PFSK-1 (cell line): ENCODE data around the gene SCAMP5.
A peak's percentile ranks its signal among the peaks of the same experiment; 100 is the strongest.

Experiments used
- FOXP2 ChIP-seq: optimal IDR thresholded peaks from 2 replicates; pipeline ENCODE3; 2011; ENCODE audit warnings: borderline replicate concordance, control low read depth, inconsistent platforms; ENCODE audit not compliant: insufficient read depth; ENCODE audit errors: extremely low read length, extremely low read depth
- POLR2AphosphoS5 ChIP-seq: IDR thresholded peaks from 2 replicates; pipeline ENCODE4 v1.6.1; 2012; ENCODE audit warnings: low read depth, mild to moderate bottlenecking, control low read depth, low read length, moderate library complexity
- REST ChIP-seq, 2 experiments: IDR thresholded peaks; 2 replicates each; pipeline versions ENCODE4 v1.6.1 to v1.8.0; 2011 to 2012; ENCODE audit warnings: low read depth in 2 of 2, low read length in 2 of 2, control low read depth in 1 of 2, inconsistent platforms in 1 of 2, mild to moderate bottlenecking in 1 of 2, moderate library complexity in 1 of 2; ENCODE audit not compliant: insufficient read depth in 1 of 2
- SIN3A ChIP-seq: IDR thresholded peaks from 2 replicates; pipeline ENCODE4 v1.6.1; 2012; ENCODE audit warnings: mild to moderate bottlenecking, low read length, moderate library complexity, borderline replicate concordance; ENCODE audit not compliant: insufficient read depth
- TAF1 ChIP-seq: IDR thresholded peaks from 2 replicates; pipeline ENCODE4 v1.6.1; 2012; ENCODE audit warnings: low read length, control low read depth, borderline replicate concordance; ENCODE audit not compliant: insufficient read depth

The SCAMP5 gene

DNA sequence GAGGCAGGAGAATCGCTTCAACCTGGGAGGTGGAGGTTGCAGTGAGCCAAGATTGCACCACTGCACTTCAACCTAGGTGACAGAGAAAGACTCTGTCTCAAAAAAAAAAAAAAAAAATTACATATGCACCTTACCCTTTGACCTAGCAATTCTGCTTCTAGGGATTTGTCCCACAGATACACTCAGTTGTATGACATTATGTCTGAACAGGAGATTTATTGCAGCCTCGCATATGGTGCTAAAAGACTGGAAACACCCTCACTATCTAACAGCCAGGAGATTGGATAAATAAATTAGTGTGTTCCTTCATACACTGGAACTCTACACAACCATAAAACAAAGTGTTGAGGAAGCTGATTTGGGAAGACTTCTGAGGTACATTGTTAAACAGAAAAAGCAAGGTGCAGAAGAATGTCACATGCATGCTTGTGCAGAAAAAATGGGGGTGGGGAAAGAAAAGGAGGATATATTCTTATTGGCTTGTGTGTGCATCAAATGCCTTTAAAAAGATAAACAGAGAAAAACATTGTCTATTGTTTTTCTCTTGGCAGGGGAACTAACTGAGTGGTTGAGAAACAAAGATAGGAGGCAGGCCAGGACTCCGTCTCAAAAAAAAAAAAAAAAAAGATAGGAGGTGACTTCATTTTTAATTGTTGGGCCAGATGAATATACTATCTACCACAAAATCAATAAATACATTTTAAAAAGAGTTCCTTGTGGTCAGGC lies 59.0 kb downstream of the SCAMP5 start:
- TF ChIP-seq TAF1 (no peak), FOXP2 (no peak), SIN3A (no peak), REST (IDR thresholded peaks at IDR 0.05; ENCODE audit: insufficient read depth in 1 of 2, low read depth in 2 of 2, low read length in 2 of 2) (no peak), POLR2AphosphoS5 (no peak)

DNA sequence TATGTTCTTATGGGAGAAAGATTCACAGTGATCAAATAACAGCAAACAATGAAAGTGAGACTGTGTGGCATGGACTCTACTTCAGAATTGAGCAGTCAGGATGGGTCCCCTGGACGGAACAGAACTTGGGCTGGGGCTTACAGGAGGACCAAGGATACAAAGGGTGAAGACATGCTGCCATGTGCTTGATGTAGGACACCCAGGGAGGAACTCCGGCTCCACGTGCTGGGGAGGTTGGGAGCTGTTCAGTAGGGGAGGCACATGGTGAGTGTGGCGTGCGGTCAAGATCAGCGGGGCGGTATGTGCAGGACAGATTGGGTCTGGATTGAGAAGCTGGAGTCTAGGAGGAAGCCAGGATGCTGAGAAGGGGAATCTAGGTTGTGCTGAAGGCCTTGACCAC lies 60.7 kb downstream of the SCAMP5 start:
- TF ChIP-seq POLR2AphosphoS5 (no peak), SIN3A (no peak), FOXP2 (no peak), TAF1 (no peak), REST (IDR thresholded peaks at IDR 0.05; ENCODE audit: insufficient read depth in 1 of 2, low read depth in 2 of 2, low read length in 2 of 2) (no peak)

DNA sequence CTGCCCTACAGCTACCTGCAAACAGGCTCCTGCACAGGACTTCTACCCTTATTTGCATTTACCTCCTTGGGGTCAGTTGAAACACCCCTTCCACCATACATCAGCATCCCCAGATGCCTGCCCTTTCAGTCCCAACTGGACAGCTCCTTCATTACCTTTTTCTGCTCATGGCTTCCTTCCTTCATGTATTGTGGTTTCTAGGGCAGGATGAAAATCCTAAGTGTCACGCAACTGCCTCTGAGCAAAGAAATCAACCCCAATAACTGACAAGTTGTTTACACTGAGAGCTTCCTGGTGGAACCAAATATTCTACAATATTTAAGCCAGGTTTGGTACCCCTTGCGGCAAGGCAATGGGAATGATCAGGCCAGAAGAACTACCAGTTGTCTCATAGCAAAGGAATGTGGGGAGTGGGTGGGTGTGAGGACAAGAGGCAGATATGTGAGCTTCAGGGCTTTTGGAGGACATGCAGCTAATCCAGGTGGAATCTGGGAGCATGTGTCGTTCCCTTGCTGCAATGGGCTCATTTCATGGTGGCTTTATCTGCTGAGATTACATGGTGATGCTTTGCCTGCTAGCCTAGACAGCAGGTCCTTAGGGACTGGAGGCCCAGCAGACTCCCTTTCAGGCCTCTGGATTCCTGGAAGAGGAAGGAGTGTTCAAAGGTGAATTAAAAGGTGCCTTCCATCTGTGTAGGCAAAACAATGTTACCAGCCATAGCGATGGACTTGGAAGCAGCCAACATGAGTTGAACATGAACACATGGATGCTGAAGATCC lies 63.0 kb downstream of the SCAMP5 start:
- no peak for TF ChIP-seq SIN3A
- TF ChIP-seq POLR2AphosphoS5: no peak
- TF ChIP-seq FOXP2: no peak
- 0 out of 4 replicates have a peak, but pooled peaks of 1 of the 2 experiments have one; percentile 61 for TF ChIP-seq REST (IDR thresholded peaks at IDR 0.05; ENCODE audit: insufficient read depth in 1 of 2, low read depth in 2 of 2, low read length in 2 of 2)
- TF ChIP-seq TAF1: no peak

DNA sequence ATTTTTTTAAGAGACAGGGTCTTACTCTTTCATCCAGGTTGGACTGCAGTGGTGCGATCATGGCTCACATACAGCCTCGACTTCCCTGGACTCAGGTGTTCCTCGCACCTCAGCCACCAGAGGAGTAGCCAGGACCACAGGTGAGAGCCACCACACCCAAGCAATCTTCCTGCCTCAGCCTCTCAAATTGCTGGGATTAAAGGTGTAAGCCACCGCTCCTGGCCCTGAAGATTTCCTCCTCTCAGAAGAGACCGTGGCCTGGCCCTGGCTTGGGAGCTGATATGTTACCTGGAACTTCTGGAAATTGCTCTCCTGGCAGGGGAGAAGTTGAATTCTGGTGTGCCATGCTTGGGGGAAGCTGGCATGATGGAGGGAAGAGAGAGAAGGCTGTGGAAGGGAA lies 64.2 kb downstream of the SCAMP5 start:
- TF ChIP-seq SIN3A (no peak), REST (IDR thresholded peaks at IDR 0.05; ENCODE audit: insufficient read depth in 1 of 2, low read depth in 2 of 2, low read length in 2 of 2) (no peak), FOXP2 (no peak), TAF1 (no peak), POLR2AphosphoS5 (no peak)
